PC-9 (cell line): ENCODE results near the gene ETV2. TPM values are rescaled to one million over a fixed set of nuclear protein-coding genes. Genes with fewer than 3 reads are reported as not detected.

Experiments used
- BruUV-seq: library from RNA; stranded (reverse); fragments of 400-500 nt; replicated peaks from 2 replicates; lab custom pipeline; 2021; lab: Mats Ljungman, UMichigan
- CTCF ChIA-PET: fragments of 300-600 bp; sonication (Branson Sonifier 250); formaldehyde crosslinking; loops from one replicate; lab custom pipeline; 2022; ENCODE audit warnings: antibody characterized with exemption; lab: Charles Lee
- POLR2A ChIA-PET: fragments of 300-600 bp; sonication (Branson Sonifier 250); formaldehyde crosslinking; loops from one replicate; lab custom pipeline; 2022; ENCODE audit warnings: antibody characterized with exemption; ENCODE audit not compliant: unreplicated experiment; lab: Charles Lee
- DNase-seq, 2 experiments: peaks; one replicate each; pipeline versions ENCODE4 v3.0.0 to v3.0.0-alpha.2; 2015 to 2022; ENCODE audit warnings: mixed read lengths in 1 of 2
- H2AFZ ChIP-seq: fragments of 200-600 bp; sonication (generic); 2 replicates; pipeline ENCODE4 v1.8.1; 2017; ENCODE audit warnings: antibody characterized with exemption
- H3F3A ChIP-seq: fragments of 200-600 bp; sonication (generic); 2 replicates; pipeline ENCODE4 v1.8.1; 2017; ENCODE audit warnings: antibody characterized with exemption, mild to moderate bottlenecking, low read depth; ENCODE audit not compliant: insufficient read depth
- H3K27ac ChIP-seq: fragments of 200-600 bp; sonication (generic); 2 replicates; pipeline ENCODE4 v1.6.1; 2016; ENCODE audit warnings: mixed run types
- H3K27me3 ChIP-seq: fragments of 200-600 bp; sonication (generic); 2 replicates; pipeline ENCODE4 v1.6.1; 2016; ENCODE audit warnings: low read depth, mixed run types; ENCODE audit not compliant: insufficient read depth
- H3K36me3 ChIP-seq: fragments of 200-600 bp; sonication (generic); 2 replicates; pipeline ENCODE4 v1.6.1; 2016; ENCODE audit warnings: low read depth, mixed run types
- H3K4me1 ChIP-seq: fragments of 200-600 bp; sonication (generic); replicated peaks from 2 replicates; pipeline ENCODE4 v1.6.1; 2016; ENCODE audit warnings: mixed run types; ENCODE audit not compliant: insufficient read depth
- H3K4me2 ChIP-seq: fragments of 200-600 bp; sonication (generic); 2 replicates; pipeline ENCODE4 v1.6.1; 2017; ENCODE audit warnings: mixed run types
- H3K4me3 ChIP-seq: fragments of 200-600 bp; sonication (generic); 2 replicates; pipeline ENCODE4 v1.6.1; 2016; ENCODE audit warnings: mixed run types
- H3K79me2 ChIP-seq: fragments of 200-600 bp; sonication (generic); 2 replicates; pipeline ENCODE4 v1.6.1; 2017; ENCODE audit warnings: low read depth, mixed run types
- H3K9me2 ChIP-seq: fragments of 200-600 bp; sonication (generic); 2 replicates; pipeline ENCODE4 v1.8.1; 2017; ENCODE audit warnings: mild to moderate bottlenecking; ENCODE audit not compliant: insufficient read depth
- H3K9me3 ChIP-seq: fragments of 200-600 bp; sonication (generic); 2 replicates; pipeline ENCODE4 v1.8.1; 2016; ENCODE audit warnings: low read depth; ENCODE audit not compliant: insufficient read depth
- H4K20me1 ChIP-seq: fragments of 200-600 bp; sonication (generic); 2 replicates; pipeline ENCODE4 v1.8.1; 2017; ENCODE audit not compliant: insufficient read depth
- EZH2 ChIP-seq: fragments of 200-600 bp; sonication (generic); IDR thresholded peaks from 2 replicates; pipeline ENCODE4 v1.8.0; 2017; ENCODE audit warnings: antibody characterized with exemption, low read depth
- intact Hi-C: fragments of 100-400 bp; cut with micrococcal nuclease; formaldehyde crosslinking; loops from one replicate; pipeline ENCODE4 v1.10.0; 2022; ENCODE audit not compliant: unreplicated experiment
- total RNA-seq: library from RNA; stranded (reverse); gene quantifications from 2 replicates; pipeline ENCODE4 v1.2.3, GENCODE V29; 2021
- TF ChIP-seq, protein P1 (sequence below): fragments of 200-600 bp; sonication (generic); conservative IDR thresholded peaks from 2 replicates; pipeline ENCODE4 v1.6.1; 2017; ENCODE audit warnings: mixed run types, antibody characterized with exemption, mild to moderate bottlenecking, moderate library complexity

Gene ETV2
- total RNA-seq, 1 experiment from 2014 or later: 1.8 TPM

DNA sequence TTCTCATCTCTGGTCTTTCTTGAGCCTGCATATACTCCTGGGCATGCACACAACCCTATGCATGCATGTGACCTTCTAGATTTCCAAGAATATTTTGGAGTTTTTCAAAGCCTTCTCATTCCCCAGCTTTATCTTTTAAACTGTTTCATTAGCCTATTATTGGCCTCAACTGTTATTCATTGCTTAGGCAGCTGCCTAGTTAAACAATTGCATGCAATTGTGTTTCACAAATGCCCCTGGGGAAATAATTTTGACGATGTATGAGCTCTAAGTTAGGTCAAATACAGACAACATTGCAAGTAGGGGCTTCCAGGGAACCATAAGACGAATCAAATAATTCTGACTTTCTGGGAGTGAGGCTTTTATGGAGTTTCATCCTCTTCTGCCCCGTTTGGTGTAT is 22.4 kb downstream of the ETV2 start:
- no peak for DNase-seq
- Histone ChIP-seq H3K4me3 (no peak overlapping the region), H3K36me3 (no peaks in the 10 kb centered on the region), H3K9me2 (no peaks in the 10 kb centered on the region), H3K27ac (no peak overlapping the region), H4K20me1 (no peaks in the 10 kb centered on the region), H2AFZ (no peak overlapping the region), H3K79me2 (no peaks in the 10 kb centered on the region), H3K4me1 (no peaks in the 10 kb centered on the region), H3K4me2 (no peak overlapping the region), H3K27me3 (peaks cover 6% of the 10 kb centered on the region), H3K9me3 (no peaks in the 10 kb centered on the region), H3F3A (peaks cover 24% of the 10 kb centered on the region; the same call in 1 of the 2 replicates)
- CTCF ChIA-PET: no interaction called here
- intact Hi-C loops: no loop called here
- no TSS peak for BruUV-seq
- POLR2A ChIA-PET: no interaction called here
- no peak for TF ChIP-seq EZH2
- TF ChIP-seq, protein P1, sequence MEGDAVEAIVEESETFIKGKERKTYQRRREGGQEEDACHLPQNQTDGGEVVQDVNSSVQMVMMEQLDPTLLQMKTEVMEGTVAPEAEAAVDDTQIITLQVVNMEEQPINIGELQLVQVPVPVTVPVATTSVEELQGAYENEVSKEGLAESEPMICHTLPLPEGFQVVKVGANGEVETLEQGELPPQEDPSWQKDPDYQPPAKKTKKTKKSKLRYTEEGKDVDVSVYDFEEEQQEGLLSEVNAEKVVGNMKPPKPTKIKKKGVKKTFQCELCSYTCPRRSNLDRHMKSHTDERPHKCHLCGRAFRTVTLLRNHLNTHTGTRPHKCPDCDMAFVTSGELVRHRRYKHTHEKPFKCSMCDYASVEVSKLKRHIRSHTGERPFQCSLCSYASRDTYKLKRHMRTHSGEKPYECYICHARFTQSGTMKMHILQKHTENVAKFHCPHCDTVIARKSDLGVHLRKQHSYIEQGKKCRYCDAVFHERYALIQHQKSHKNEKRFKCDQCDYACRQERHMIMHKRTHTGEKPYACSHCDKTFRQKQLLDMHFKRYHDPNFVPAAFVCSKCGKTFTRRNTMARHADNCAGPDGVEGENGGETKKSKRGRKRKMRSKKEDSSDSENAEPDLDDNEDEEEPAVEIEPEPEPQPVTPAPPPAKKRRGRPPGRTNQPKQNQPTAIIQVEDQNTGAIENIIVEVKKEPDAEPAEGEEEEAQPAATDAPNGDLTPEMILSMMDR: no peak

DNA sequence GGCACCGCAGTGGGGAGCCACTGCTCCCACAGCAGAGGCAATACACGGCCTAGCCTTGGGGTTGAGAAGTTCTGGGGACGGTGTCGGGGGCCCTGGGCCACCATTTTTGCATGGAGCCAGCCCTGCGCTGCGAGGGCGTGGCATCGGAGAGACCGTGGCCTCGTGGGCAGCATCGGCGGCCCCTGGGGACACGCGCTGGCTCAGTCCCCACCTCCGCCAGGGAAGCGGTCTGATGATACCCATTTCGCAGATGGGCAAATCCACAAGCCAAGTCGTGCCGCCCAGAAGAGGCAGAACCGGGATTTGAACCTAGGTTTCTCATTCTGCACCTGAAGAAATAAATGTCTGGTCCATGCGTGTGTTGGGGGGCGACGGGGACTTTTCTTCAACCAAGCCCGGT is 23.6 kb downstream of the ETV2 start:
- Histone ChIP-seq H3K27ac (no peak overlapping the region), H3K27me3 (peaks cover 17% of the 10 kb centered on the region), H3K36me3 (no peaks in the 10 kb centered on the region), H3F3A (peaks cover 17% of the 10 kb centered on the region; the same call in 1 of the 2 replicates), H3K4me1 (no peaks in the 10 kb centered on the region), H3K9me2 (no peaks in the 10 kb centered on the region), H3K79me2 (no peaks in the 10 kb centered on the region), H4K20me1 (no peaks in the 10 kb centered on the region), H3K4me2 (no peak overlapping the region), H3K4me3 (no peak overlapping the region), H2AFZ (no peak overlapping the region), H3K9me3 (no peaks in the 10 kb centered on the region)
- ChIA-PET CTCF (no interaction called here), POLR2A (no interaction called here)
- no peak for DNase-seq
- TF ChIP-seq, protein P1: no peak
- no peak for TF ChIP-seq EZH2
- intact Hi-C loops: no loop called here
- no TSS peak for BruUV-seq

DNA sequence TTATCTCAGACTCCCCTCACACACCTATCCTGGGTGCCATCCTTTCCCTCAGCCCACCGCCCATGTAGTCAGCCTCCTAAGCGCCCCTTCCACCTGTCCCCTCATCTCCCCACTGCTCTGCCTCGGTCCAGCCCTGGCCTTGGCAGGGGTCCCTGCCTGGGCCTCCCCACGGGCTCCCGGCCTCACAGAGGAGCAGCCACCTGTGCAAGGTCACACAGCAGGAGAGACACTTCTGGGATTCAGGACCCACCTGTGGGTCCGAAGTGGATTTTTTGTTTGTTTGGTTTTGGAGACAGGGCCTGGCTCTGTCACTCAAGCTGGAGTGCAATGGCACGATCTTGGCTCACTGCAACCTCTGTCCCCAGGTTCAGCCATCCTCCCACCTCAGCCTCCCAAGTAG is 24.1 kb downstream of the ETV2 start:
- Histone ChIP-seq H3K36me3 (no peaks in the 10 kb centered on the region), H2AFZ (no peak overlapping the region), H3K27me3 (peaks cover 17% of the 10 kb centered on the region), H3K27ac (no peak overlapping the region), H3K9me3 (no peaks in the 10 kb centered on the region), H3K79me2 (no peaks in the 10 kb centered on the region), H3K9me2 (no peaks in the 10 kb centered on the region), H3K4me1 (no peaks in the 10 kb centered on the region), H3K4me3 (no peak overlapping the region), H4K20me1 (no peaks in the 10 kb centered on the region), H3F3A (peaks cover 15% of the 10 kb centered on the region; the same call in 1 of the 2 replicates), H3K4me2 (no peak overlapping the region)
- ChIA-PET POLR2A (no interaction called here), CTCF (no interaction called here)
- intact Hi-C loops: no loop called here
- no TSS peak for BruUV-seq
- TF ChIP-seq, protein P1: no peak
- no peak for TF ChIP-seq EZH2
- no peak for DNase-seq
